HepG2 (cell line): ENCODE data around the gene IKZF4. TPM values are rescaled to one million over a fixed set of nuclear protein-coding genes. Genes with fewer than 3 reads are reported as not detected.

ENCODE experiments used
- ASH2L ChIP-seq: fragments of 300-600, 200-600 bp; sonication (generic); IDR thresholded peaks from 2 replicates; pipeline ENCODE4 v1.7.0; 2017; ENCODE audit warnings: low read depth, mild to moderate bottlenecking, moderate library complexity, mixed read lengths, low read length; ENCODE audit not compliant: insufficient read length
- ATF7 ChIP-seq, 2 experiments: fragments of 450-650 bp in 1 of 2; sonication (generic) in 1 of 2; formaldehyde crosslinking in 1 of 2; IDR thresholded peaks; 2 replicates each; pipeline versions ENCODE4 v1.4.0 to v1.6.1; 2016 to 2020; ENCODE audit warnings: antibody characterized with exemption in 1 of 2, mild to moderate bottlenecking in 1 of 2, missing genetic modification reagents in 1 of 2
- CHD2 ChIP-seq: IDR thresholded peaks from 2 replicates; pipeline ENCODE4 v1.6.1; 2011; ENCODE audit warnings: low read depth, low read length, improper control_type of control experiment
- CREM ChIP-seq, 2 experiments: sonication (generic) in 1 of 2; formaldehyde crosslinking in 1 of 2; IDR thresholded peaks; 2 replicates each; pipeline versions ENCODE4 v1.4.0 to v1.6.1; 2016 to 2020; ENCODE audit warnings: antibody characterized with exemption in 1 of 2, mild to moderate bottlenecking in 1 of 2, missing genetic modification reagents in 1 of 2
- DPF2 ChIP-seq: sonication (generic); formaldehyde crosslinking; IDR thresholded peaks from 2 replicates; pipeline ENCODE4 v1.4.0; 2020; ENCODE audit warnings: mild to moderate bottlenecking, low read depth, missing genetic modification reagents, borderline replicate concordance
- FOSL2 ChIP-seq: sonication (generic); formaldehyde crosslinking; IDR thresholded peaks from 2 replicates; pipeline ENCODE4 v1.4.0; 2020; ENCODE audit warnings: missing genetic modification reagents
- MIXL1 ChIP-seq: IDR thresholded peaks from 2 replicates; pipeline ENCODE4 v1.6.1; 2016
- MNT ChIP-seq: fragments of 450-650 bp; IDR thresholded peaks from 2 replicates; pipeline ENCODE4 v1.6.1; 2016
- NR2C2 ChIP-seq: sonication (generic); formaldehyde crosslinking; IDR thresholded peaks from 2 replicates; pipeline ENCODE4 v1.4.0; 2020; ENCODE audit warnings: missing genetic modification reagents, mild to moderate bottlenecking, moderate library complexity, borderline replicate concordance
- PHF21A ChIP-seq: sonication (generic); formaldehyde crosslinking; IDR thresholded peaks from 2 replicates; pipeline ENCODE4 v1.5.0; 2020; ENCODE audit warnings: mild to moderate bottlenecking, missing genetic modification reagents
- REPIN1 ChIP-seq: sonication (generic); formaldehyde crosslinking; IDR thresholded peaks from 2 replicates; pipeline ENCODE4 v1.8.0; 2022; ENCODE audit warnings: missing genetic modification reagents, low read depth, mild to moderate bottlenecking, borderline replicate concordance
- RFX1 ChIP-seq: fragments of 450-650 bp; IDR thresholded peaks from 2 replicates; pipeline ENCODE4 v1.6.1; 2017
- SALL2 ChIP-seq: sonication (generic); formaldehyde crosslinking; IDR thresholded peaks from 2 replicates; pipeline ENCODE4 v1.8.1; 2023; ENCODE audit warnings: mild to moderate bottlenecking, missing genetic modification reagents, inconsistent platforms
- U2AF1 ChIP-seq: fragments of 200-400 bp; formaldehyde crosslinking; optimal IDR thresholded peaks from 2 replicates; pipeline ENCODE3; 2017; ENCODE audit warnings: mild to moderate bottlenecking, low read depth, low read length
- ZC3H4 ChIP-seq: sonication (generic); formaldehyde crosslinking; IDR thresholded peaks from 2 replicates; pipeline ENCODE4 v1.4.0; 2020; ENCODE audit warnings: missing genetic modification reagents, borderline replicate concordance
- ZNF12 ChIP-seq: sonication (generic); formaldehyde crosslinking; IDR thresholded peaks from 2 replicates; pipeline ENCODE4 v1.5.0; 2020; ENCODE audit warnings: missing genetic modification reagents
- polyA plus RNA-seq, 8 experiments: library from polyadenylated mRNA; depleted of rRNA in 3 of 8; stranded (reverse) in 7 of 8; unstranded in 1 of 8; fragments of >200 nt; fragmentation: Illumina TruSeq in 4 of 8; extraction: Trizol in 4 of 8; gene quantifications; 2 replicates each; pipeline versions ENCODE4 v1.2.1 to v1.2.3, GENCODE V29; 2011 to 2016; ENCODE audit warnings: low read depth in 4 of 8, missing spikeins in 1 of 8, mixed read lengths in 1 of 8; ENCODE audit not compliant: insufficient read depth in 1 of 8
- total RNA-seq, 5 experiments: library from RNA; depleted of rRNA; stranded (reverse); fragments of >200 nt; fragmentation: Illumina TruSeq; extraction: Trizol; gene quantifications; 2 replicates each; pipeline ENCODE4 v1.2.3, GENCODE V29; 2016; ENCODE audit warnings: low read depth in 1 of 5
- TF ChIP-seq, protein P1 (sequence below): sonication (generic); formaldehyde crosslinking; IDR thresholded peaks from 2 replicates; pipeline ENCODE4 v1.5.0; 2020; ENCODE audit warnings: mild to moderate bottlenecking, missing genetic modification reagents, moderate library complexity
- TF ChIP-seq, protein P2 (sequence below): IDR thresholded peaks from 2 replicates; pipeline ENCODE4 v1.6.1; 2016; ENCODE audit warnings: low read depth, borderline replicate concordance
- TF ChIP-seq, protein P3 (sequence below): sonication (generic); formaldehyde crosslinking; conservative IDR thresholded peaks from 2 replicates; pipeline ENCODE4 v1.8.0; 2022; ENCODE audit warnings: missing genetic modification reagents
- TF ChIP-seq, protein P4 (sequence below): sonication (generic); formaldehyde crosslinking; IDR thresholded peaks from 2 replicates; pipeline ENCODE4 v1.5.1; 2020; ENCODE audit warnings: mild to moderate bottlenecking, moderate library complexity, missing genetic modification reagents
- TF ChIP-seq, protein P5 (sequence below): sonication (generic); formaldehyde crosslinking; IDR thresholded peaks from 2 replicates; pipeline ENCODE4 v1.5.0; 2020; ENCODE audit warnings: missing genetic modification reagents

The IKZF4 gene
- total and polyA plus RNA-seq, 2 of the 13 experiments (the other 11 are each of a cell fraction or from before 2014, with no cell fraction given) = 0.58 to 2.2 TPM

DNA sequence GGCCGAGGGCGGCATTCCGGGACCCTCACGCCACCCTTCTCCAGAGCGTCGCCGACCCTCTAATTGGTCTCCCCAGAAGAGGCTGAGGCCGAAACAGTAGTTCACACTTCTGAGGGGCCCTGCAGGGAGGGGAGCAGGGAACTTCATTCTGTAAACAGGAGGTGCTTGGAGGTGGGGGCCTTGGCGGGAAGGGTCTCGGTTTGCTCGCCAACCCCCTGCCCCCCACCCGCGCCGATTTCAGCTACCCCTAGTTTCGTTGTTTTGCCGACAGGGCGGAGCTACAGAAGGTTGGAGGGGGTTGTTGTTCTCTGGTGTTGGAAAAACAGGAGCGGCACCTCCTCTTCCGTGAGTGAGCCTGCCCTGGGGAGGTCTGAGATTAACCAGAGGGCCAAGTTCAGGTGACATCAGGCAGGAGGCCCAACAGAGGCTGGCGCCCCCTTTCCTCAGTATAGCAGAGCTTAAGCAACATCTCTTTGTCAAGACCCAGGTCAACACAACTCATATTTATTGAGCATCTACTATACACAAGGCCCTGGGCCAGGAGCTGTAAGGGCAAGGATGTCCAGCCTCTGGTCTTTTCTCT lies 59.8 kb downstream of the IKZF4 start (continued):
- TF ChIP-seq CREM (IDR thresholded peaks at IDR 0.05) (peak; percentile 82), CREM (CRISPR knock-in tag; IDR thresholded peaks at IDR 0.05) (no peak), REPIN1 (CRISPR knock-in tag) (peak; percentile 14; the same call in 1 of the 2 replicates), ASH2L (peak; percentile 13), MIXL1 (CRISPR knock-in tag) (peak; percentile 74; the same call in 1 of the 2 replicates), MNT (no peak), ATF7 (IDR thresholded peaks at IDR 0.05) (peak; percentile 64), ATF7 (CRISPR knock-in tag; IDR thresholded peaks at IDR 0.05) (peak; percentile 87; the same call in 1 of the 2 replicates), FOSL2 (CRISPR knock-in tag) (peak; percentile 77), PHF21A (CRISPR knock-in tag) (peak; percentile 84), RFX1 (no peak), NR2C2 (CRISPR knock-in tag) (peak; percentile 53), ZC3H4 (no peak), U2AF1 (no peak), DPF2 (CRISPR knock-in tag) (no peak), ZNF12 (CRISPR knock-in tag) (no peak; the same call in 1 of the 2 replicates), SALL2 (CRISPR knock-in tag) (no peak), CHD2 (no peak)
- TF ChIP-seq, protein P1, sequence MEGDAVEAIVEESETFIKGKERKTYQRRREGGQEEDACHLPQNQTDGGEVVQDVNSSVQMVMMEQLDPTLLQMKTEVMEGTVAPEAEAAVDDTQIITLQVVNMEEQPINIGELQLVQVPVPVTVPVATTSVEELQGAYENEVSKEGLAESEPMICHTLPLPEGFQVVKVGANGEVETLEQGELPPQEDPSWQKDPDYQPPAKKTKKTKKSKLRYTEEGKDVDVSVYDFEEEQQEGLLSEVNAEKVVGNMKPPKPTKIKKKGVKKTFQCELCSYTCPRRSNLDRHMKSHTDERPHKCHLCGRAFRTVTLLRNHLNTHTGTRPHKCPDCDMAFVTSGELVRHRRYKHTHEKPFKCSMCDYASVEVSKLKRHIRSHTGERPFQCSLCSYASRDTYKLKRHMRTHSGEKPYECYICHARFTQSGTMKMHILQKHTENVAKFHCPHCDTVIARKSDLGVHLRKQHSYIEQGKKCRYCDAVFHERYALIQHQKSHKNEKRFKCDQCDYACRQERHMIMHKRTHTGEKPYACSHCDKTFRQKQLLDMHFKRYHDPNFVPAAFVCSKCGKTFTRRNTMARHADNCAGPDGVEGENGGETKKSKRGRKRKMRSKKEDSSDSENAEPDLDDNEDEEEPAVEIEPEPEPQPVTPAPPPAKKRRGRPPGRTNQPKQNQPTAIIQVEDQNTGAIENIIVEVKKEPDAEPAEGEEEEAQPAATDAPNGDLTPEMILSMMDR (CRISPR knock-in tag) = peak; percentile 73
- TF ChIP-seq, protein P2, sequence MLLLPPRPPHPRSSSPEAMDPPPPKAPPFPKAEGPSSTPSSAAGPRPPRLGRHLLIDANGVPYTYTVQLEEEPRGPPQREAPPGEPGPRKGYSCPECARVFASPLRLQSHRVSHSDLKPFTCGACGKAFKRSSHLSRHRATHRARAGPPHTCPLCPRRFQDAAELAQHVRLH (CRISPR knock-in tag) = peak; percentile 45; the same call in 1 of the 2 replicates
- TF ChIP-seq, protein P3, sequence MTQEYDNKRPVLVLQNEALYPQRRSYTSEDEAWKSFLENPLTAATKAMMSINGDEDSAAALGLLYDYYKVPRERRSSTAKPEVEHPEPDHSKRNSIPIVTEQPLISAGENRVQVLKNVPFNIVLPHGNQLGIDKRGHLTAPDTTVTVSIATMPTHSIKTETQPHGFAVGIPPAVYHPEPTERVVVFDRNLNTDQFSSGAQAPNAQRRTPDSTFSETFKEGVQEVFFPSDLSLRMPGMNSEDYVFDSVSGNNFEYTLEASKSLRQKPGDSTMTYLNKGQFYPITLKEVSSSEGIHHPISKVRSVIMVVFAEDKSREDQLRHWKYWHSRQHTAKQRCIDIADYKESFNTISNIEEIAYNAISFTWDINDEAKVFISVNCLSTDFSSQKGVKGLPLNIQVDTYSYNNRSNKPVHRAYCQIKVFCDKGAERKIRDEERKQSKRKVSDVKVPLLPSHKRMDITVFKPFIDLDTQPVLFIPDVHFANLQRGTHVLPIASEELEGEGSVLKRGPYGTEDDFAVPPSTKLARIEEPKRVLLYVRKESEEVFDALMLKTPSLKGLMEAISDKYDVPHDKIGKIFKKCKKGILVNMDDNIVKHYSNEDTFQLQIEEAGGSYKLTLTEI (CRISPR knock-in tag) = no peak
- TF ChIP-seq, protein P4, sequence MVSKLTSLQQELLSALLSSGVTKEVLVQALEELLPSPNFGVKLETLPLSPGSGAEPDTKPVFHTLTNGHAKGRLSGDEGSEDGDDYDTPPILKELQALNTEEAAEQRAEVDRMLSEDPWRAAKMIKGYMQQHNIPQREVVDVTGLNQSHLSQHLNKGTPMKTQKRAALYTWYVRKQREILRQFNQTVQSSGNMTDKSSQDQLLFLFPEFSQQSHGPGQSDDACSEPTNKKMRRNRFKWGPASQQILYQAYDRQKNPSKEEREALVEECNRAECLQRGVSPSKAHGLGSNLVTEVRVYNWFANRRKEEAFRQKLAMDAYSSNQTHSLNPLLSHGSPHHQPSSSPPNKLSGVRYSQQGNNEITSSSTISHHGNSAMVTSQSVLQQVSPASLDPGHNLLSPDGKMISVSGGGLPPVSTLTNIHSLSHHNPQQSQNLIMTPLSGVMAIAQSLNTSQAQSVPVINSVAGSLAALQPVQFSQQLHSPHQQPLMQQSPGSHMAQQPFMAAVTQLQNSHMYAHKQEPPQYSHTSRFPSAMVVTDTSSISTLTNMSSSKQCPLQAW = no peak; the same call in 1 of the 2 replicates
- TF ChIP-seq, protein P5, sequence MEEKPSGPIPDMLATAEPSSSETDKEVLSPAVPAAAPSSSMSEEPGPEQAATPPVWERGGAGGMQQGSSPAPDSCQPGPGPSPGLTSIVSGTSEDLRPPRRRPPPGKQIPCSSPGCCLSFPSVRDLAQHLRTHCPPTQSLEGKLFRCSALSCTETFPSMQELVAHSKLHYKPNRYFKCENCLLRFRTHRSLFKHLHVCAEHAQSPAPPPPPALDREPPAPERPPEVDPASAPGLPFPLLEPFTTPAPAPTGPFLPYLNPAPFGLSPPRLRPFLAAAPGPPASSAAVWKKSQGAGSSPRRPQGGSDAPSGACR (CRISPR knock-in tag) = peak; percentile 56
